Measurements from ENCODE around the gene RRP12. TPM values are rescaled to one million over a fixed set of nuclear protein-coding genes. Genes with fewer than 3 reads are reported as not detected.

Gene RRP12
- total RNA-seq, 1 donor from 2014 or later = 62.6 TPM

DNA sequence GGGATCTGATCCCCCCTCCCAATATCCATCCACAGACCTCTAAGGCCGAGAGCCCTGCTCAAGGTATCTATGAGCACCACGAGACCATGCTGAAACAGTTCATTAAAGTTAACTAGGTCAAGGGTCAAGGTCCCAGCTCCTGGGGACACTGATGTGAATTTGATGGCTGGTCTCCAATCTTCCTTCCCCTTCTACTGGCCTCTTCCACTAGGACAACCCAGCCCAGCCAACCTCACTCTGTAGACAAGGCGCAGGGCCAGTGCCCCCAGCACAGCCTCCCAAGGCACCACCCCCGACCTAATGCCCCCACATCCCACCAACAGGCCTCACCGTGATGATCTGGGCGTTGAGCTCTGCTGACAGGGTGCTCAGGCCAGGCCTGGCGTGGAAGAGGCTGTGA is 15.6 kb downstream of the RRP12 start:
- TF ChIP-seq, protein P1, sequence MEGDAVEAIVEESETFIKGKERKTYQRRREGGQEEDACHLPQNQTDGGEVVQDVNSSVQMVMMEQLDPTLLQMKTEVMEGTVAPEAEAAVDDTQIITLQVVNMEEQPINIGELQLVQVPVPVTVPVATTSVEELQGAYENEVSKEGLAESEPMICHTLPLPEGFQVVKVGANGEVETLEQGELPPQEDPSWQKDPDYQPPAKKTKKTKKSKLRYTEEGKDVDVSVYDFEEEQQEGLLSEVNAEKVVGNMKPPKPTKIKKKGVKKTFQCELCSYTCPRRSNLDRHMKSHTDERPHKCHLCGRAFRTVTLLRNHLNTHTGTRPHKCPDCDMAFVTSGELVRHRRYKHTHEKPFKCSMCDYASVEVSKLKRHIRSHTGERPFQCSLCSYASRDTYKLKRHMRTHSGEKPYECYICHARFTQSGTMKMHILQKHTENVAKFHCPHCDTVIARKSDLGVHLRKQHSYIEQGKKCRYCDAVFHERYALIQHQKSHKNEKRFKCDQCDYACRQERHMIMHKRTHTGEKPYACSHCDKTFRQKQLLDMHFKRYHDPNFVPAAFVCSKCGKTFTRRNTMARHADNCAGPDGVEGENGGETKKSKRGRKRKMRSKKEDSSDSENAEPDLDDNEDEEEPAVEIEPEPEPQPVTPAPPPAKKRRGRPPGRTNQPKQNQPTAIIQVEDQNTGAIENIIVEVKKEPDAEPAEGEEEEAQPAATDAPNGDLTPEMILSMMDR (IDR thresholded peaks at IDR 0.05) = no peak
- ChIA-PET POLR2A (no interaction called here), CTCF (no interaction called here)
- H3K27ac Mint-ChIP-seq = no peak overlapping the region
- intact Hi-C loops (cut with micrococcal nuclease) = no loop called here
- no peaks in the 10 kb centered on the region for H3K9me3 Mint-ChIP-seq
- H3K27me3 Mint-ChIP-seq = no peaks in the 10 kb centered on the region
- DNase-seq (no peak), ATAC-seq (ENCODE audit: low read depth) (no peak)
- peaks cover 69% of the 10 kb centered on the region for H3K36me3 Mint-ChIP-seq (ENCODE audit: low read depth)
- no peaks in the 10 kb centered on the region for H3K4me1 Mint-ChIP-seq
- no peak overlapping the region for H3K4me3 Mint-ChIP-seq

DNA sequence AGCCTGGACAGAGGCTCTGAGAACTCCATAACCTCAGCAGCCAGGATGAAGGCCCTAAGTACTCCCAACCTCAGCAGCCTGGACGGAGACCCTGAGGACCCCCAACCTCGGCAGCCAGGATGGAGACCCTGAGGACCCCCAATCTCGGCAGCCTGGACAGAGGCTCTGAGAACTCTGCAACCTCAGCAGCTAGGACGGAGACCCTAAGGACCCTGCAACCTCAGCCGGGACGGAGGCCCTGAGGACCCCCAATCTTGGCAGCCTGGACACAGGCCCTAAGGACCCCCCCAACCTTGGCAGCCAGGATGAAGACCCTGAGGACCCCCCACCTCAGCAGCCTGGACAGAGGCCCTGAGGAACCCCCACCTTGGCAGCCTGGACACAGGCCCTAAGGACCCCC is 16.5 kb downstream of the RRP12 start:
- Mint-ChIP-seq H3K27ac (no peak overlapping the region), H3K36me3 (ENCODE audit: low read depth) (peaks cover 70% of the 10 kb centered on the region), H3K4me3 (no peak overlapping the region), H3K4me1 (no peaks in the 10 kb centered on the region), H3K27me3 (no peaks in the 10 kb centered on the region), H3K9me3 (no peaks in the 10 kb centered on the region)
- DNase-seq = no peak
- POLR2A ChIA-PET = no interaction called here
- no peak for ATAC-seq (ENCODE audit: low read depth)
- CTCF ChIA-PET = no interaction called here
- intact Hi-C loops (cut with micrococcal nuclease) = no loop called here
- TF ChIP-seq, protein P1 (IDR thresholded peaks at IDR 0.05) = no peak

DNA sequence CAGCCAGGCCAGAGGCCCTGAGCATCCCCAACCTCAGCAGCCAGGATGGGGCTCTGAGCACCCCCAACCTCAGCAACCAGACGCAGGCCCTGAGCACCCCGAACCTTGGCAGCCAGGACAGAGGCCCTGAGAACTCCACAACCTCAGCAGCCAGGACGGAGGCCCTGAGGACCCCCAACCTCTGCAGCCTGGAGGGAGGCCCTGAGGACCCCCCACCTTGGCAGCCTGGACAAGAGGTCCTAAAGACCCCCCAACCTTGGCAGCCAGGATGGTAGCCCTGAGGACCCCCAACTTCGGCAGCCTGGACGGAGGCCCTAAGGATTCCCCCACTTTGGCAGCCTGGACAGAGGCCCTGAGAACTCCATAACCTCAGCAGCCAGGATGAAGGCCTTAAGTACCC is 17.0 kb downstream of the RRP12 start:
- Mint-ChIP-seq H3K4me1 (no peaks in the 10 kb centered on the region), H3K27ac (no peak overlapping the region), H3K27me3 (no peaks in the 10 kb centered on the region), H3K4me3 (no peak overlapping the region), H3K9me3 (no peaks in the 10 kb centered on the region), H3K36me3 (ENCODE audit: low read depth) (peaks cover 70% of the 10 kb centered on the region)
- ChIA-PET CTCF (no interaction called here), POLR2A (no interaction called here)
- TF ChIP-seq, protein P1 (IDR thresholded peaks at IDR 0.05) = no peak
- intact Hi-C loops (cut with micrococcal nuclease) = no loop called here
- ATAC-seq (ENCODE audit: low read depth) = no peak
- DNase-seq = no peak

DNA sequence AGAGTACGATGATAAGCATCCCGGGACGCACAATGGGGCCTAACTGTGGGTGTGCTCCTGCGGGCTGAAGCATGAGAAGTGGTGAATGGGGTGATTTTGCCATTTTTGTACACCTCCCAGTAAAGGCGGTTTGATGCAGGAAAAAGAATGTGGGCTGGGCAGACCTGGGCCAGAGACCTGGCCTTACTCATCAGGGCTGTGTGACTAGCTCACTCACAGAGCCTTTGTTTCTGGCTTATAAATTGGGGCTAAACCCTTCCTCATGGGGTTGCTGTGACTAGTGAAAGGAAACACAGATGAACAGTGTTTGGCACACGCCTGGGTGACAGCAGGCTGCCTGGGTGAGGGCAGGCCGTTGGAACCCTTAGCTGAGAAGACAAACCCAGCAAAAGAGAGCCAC is 18.0 kb downstream of the RRP12 start:
- no peaks in the 10 kb centered on the region for H3K4me1 Mint-ChIP-seq
- ChIA-PET POLR2A (no interaction called here), CTCF (no interaction called here)
- DNase-seq = no peak
- no peaks in the 10 kb centered on the region for H3K27me3 Mint-ChIP-seq
- no peaks in the 10 kb centered on the region for H3K9me3 Mint-ChIP-seq
- TF ChIP-seq, protein P1 (IDR thresholded peaks at IDR 0.05) = no peak
- intact Hi-C loops (cut with micrococcal nuclease) = no loop called here
- no peak for ATAC-seq (ENCODE audit: low read depth)
- H3K36me3 Mint-ChIP-seq (ENCODE audit: low read depth) = peaks cover 69% of the 10 kb centered on the region
- no peak overlapping the region for H3K4me3 Mint-ChIP-seq
- H3K27ac Mint-ChIP-seq = no peak overlapping the region

DNA sequence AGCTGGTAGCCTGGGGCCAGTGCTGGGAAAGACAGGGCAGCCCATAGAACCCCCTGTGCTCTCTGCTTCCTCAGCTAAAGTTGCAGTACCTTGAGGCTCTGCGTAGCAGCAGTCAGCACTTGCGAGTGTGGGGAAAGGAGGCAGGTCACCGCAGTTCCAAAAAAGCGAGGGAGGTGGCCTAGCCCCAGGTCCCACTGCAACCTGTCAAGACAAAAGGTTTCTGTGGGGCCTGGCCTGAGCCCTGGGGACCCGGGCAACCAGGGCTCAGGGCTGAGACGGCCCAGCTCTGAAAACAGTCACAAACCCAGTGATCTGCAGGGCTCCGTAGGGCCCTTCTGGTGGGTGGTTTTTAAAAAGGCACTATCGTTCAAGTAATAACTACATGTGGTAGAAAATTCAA is 19.5 kb downstream of the RRP12 start:
- H3K36me3 Mint-ChIP-seq (ENCODE audit: low read depth) = peaks cover 70% of the 10 kb centered on the region
- no peaks in the 10 kb centered on the region for H3K4me1 Mint-ChIP-seq
- ATAC-seq (ENCODE audit: low read depth) = no peak
- intact Hi-C loops (cut with micrococcal nuclease) = no loop called here
- no peak overlapping the region for H3K27ac Mint-ChIP-seq
- no peak overlapping the region for H3K4me3 Mint-ChIP-seq
- H3K27me3 Mint-ChIP-seq = no peaks in the 10 kb centered on the region
- TF ChIP-seq, protein P1 (IDR thresholded peaks at IDR 0.05) = no peak
- ChIA-PET CTCF (no interaction called here), POLR2A (no interaction called here)
- DNase-seq = no peak
- H3K9me3 Mint-ChIP-seq = no peaks in the 10 kb centered on the region

Data from activated B cell treated with CpG ODN at 0.5 μM for 24 hours (primary cell).